Tibial artery (tissue), 4 donors: Measurements from ENCODE around the gene TSPYL4.

ENCODE experiments used
- DNase-seq, 2 donors: peaks; one replicate each; pipeline ENCODE4 v3.0.0-alpha.2; 2019
- H3K27ac ChIP-seq, 2 donors: fragments of 200-600 bp; sonication (generic) in 1 of 2; 1 replicate in 1 of 2; 2 replicates in 1 of 2; pipeline ENCODE4 v1.5.1; 2018 to 2019; ENCODE audit warnings: mild to moderate bottlenecking in 1 of 2
- H3K27me3 ChIP-seq, 2 donors: fragments of 200-600 bp; sonication (generic) in 1 of 2; one replicate each; pipeline versions ENCODE4 v1.5.1 to v1.6.0; 2016 to 2019
- H3K36me3 ChIP-seq, 3 donors: fragments of 200-600 bp; sonication (generic) in 2 of 3; one replicate each; pipeline ENCODE4 v1.5.1; 2016 to 2019; ENCODE audit warnings: mild to moderate bottlenecking in 2 of 3
- H3K4me1 ChIP-seq, 4 donors: fragments of 200-600 bp; sonication (generic) in 2 of 4; 1 replicate in 3 of 4; 2 replicates in 1 of 4; pipeline ENCODE4 v1.5.1; 2016 to 2019
- H3K4me3 ChIP-seq, 2 donors: fragments of 200-600 bp; sonication (generic) in 1 of 2; 1 replicate in 1 of 2; 2 replicates in 1 of 2; pipeline ENCODE4 v1.5.1; 2018 to 2019; ENCODE audit warnings: mild to moderate bottlenecking in 2 of 2
- H3K9me3 ChIP-seq, 3 donors: fragments of 200-600 bp; sonication (generic) in 1 of 3; one replicate each; pipeline ENCODE4 v1.5.1; 2016 to 2019
- CTCF ChIP-seq, 2 experiments: fragments of 200-600 bp in 1 of 2; fragments of 450-650 bp in 1 of 2; IDR thresholded peaks; one replicate each; pipeline ENCODE4 v1.5.1; 2017 to 2019; ENCODE audit warnings: antibody characterized with exemption in 2 of 2, mild to moderate bottlenecking in 1 of 2, moderate library complexity in 1 of 2
- intact Hi-C: fragments of 100-400 bp; cut with DNase I; formaldehyde crosslinking; loops from one replicate; pipeline ENCODE4 v1.15.0; 2023; ENCODE audit warnings: low total_unique reads

The TSPYL4 gene

GRCh38 chr6:116279232-116280160 lies 25.6 kb upstream of the TSPYL4 start, which contains the start of gene TSPYL1:
Gene TSPYL1, minus strand, starts transcription at chr6:116279930. Its CDS starts 100 bp downstream, at chr6:116279830.
- H3K4me3 ChIP-seq, result peak within 1 kb of the TSS; percentile 80 to 85
- peak within 1 kb of the TSS; percentile 98 to 99 for H3K27ac ChIP-seq
- peaks cover 0 to 8% (median under 1%) of the 10 kb centered on the region in 3 donors for H3K36me3 ChIP-seq
- no peak for TF ChIP-seq CTCF (IDR thresholded peaks at IDR 0.05)
- H3K27me3 ChIP-seq, result no peaks in the 10 kb centered on the region
- DNase-seq, result peak; percentile 97 to 98
- intact Hi-C loops, result loop anchor here (10.0 kb wide), 1 partner anchor 255 kb away; no protein-coding TSS in a partner anchor
- peaks cover 0 to 49% (median 28%) of the 10 kb centered on the region in 4 donors for H3K4me1 ChIP-seq
- no peaks in the 10 kb centered on the region for H3K9me3 ChIP-seq

- Histone ChIP-seq H3K36me3 (peaks cover 5 to 15% (median 7%) of the 10 kb centered on the region in 3 donors), H3K27me3 (no peaks in the 10 kb centered on the region), H3K27ac (peak overlapping the region; percentile 98 to 99), H3K4me3 (peak overlapping the region; percentile 80 to 85), H3K4me1 (peaks cover 0 to 56% (median 31%) of the 10 kb centered on the region in 4 donors), H3K9me3 (no peaks in the 10 kb centered on the region)
- DNase-seq, result peak; percentile 51 to 79
- intact Hi-C loops, result no loop called here
- no peak for TF ChIP-seq CTCF (IDR thresholded peaks at IDR 0.05)
Measured at GRCh38 chr6:116278854-116279231, 25.0 kb upstream of the TSPYL4 start.

GRCh38 chr6:116278481-116278829 lies 24.6 kb upstream of the TSPYL4 start:
- Histone ChIP-seq H3K9me3 (no peaks in the 10 kb centered on the region), H3K27me3 (no peaks in the 10 kb centered on the region), H3K4me1 (peaks cover 0 to 60% (median 34%) of the 10 kb centered on the region in 4 donors), H3K4me3 (peak overlapping the region; percentile 80 to 85), H3K27ac (peak overlapping the region; percentile 98 to 99), H3K36me3 (peaks cover 8 to 15% (median 11%) of the 10 kb centered on the region in 3 donors)
- DNase-seq, result no peak
- TF ChIP-seq CTCF (IDR thresholded peaks at IDR 0.05), result no peak
- intact Hi-C loops, result no loop called here

- intact Hi-C loops, result no loop called here
- peaks cover 0 to 61% (median 35%) of the 10 kb centered on the region in 4 donors for H3K4me1 ChIP-seq
- H3K27ac ChIP-seq, result peak overlapping the region; percentile 32 to 98
- peak overlapping the region; percentile 80 to 85 for H3K4me3 ChIP-seq
- H3K9me3 ChIP-seq, result no peaks in the 10 kb centered on the region
- no peak for TF ChIP-seq CTCF (IDR thresholded peaks at IDR 0.05)
- no peak for DNase-seq
- H3K36me3 ChIP-seq, result peaks cover 8 to 19% (median 19%) of the 10 kb centered on the region in 3 donors
- H3K27me3 ChIP-seq, result no peaks in the 10 kb centered on the region
Measured at GRCh38 chr6:116277124-116277523, 23.2 kb upstream of the TSPYL4 start.

GRCh38 chr6:116271149-116271708 lies 17.4 kb upstream of the TSPYL4 start:
- H3K27ac ChIP-seq, result no peak overlapping the region
- intact Hi-C loops, result no loop called here
- H3K4me3 ChIP-seq, result no peak overlapping the region
- peaks cover 0 to 29% (median 16%) of the 10 kb centered on the region in 4 donors for H3K4me1 ChIP-seq
- no peak for TF ChIP-seq CTCF (IDR thresholded peaks at IDR 0.05)
- H3K36me3 ChIP-seq, result peaks cover 8 to 35% (median 10%) of the 10 kb centered on the region in 3 donors
- DNase-seq, result no peak
- no peaks in the 10 kb centered on the region for H3K27me3 ChIP-seq
- H3K9me3 ChIP-seq, result no peaks in the 10 kb centered on the region
